NCI-H82 treated with DMSO at 0.1 percent for 48 hours (cell line): ENCODE data around the gene KLF2.
A peak's percentile ranks its signal among the peaks of the same experiment; 100 is the strongest.
"Not testable (repeated sequence)": the region's sequence is repeated elsewhere in the genome, so short reads cannot be mapped to it uniquely, and the experiment has no call there.

Source experiments
- DNase-seq: peaks from one replicate; lab custom pipeline; 2025; ENCODE audit not compliant: unreplicated experiment; lab: John Stamatoyannopoulos, UW

Gene KLF2

DNA sequence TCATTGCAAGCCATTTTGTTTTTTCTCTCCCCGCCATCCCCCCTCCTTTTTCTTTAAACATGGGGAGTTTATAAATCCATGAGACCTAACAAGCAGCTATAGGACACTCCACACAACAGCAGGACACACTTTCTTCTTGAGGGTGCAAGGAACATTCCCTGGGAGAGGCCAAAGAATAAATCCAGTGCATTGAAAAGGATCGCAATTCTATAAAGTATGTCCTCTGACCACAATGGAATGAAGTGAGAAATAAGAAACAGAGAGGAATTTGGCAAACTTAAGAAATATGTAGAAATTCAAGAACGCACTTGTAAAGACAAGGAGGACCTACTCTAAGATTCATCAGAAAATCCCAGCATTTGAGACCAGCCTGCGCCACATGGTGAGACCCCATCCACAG, 11.9 kb downstream of the KLF2 start:
- no peak for DNase-seq

GRCh38 chr19:16337809-16338469, 13.3 kb downstream of the KLF2 start:
- DNase-seq: no peak

DNA sequence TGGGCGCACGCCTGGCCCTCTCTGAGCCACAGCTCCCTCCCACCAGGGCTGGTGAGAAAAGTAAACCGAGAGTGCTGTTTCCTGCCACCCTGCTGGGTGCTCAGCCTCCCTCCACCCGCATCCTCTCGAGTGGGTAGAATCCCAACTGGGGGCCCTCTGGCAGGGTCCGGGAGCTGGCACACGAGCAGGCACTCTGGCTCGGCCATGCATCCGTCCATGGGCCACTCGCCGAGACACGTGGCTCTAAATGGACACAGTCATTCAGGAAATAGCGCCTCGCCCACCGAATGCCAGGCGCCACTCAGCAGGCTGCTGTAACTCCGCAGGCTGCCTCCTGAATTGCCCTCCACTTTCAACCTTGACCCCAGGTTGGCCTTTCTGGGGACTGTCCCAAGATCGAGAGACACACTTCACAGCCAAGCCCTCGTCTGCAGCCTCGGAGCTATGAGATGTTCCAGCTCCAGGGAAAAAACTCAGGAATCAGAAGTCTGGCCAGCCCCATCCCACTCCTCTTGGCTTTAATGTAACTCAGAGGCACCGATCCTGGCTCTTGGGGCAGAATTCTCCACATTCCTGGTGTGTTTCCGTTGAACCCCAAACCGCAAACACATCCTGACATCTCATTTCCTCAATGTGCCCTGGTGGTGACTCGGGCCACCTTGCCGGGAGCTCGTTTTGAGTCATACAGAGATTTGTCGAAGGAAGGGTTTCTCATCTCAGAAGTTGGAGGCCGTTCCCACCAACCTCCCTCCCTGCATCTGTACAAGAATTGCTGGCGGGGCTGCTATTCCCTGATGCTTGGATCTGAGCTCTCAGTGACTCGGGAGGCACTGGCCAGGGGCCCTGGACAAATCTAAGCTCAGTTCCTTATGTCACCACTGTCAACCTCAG, 14.1 kb downstream of the KLF2 start:
- no peak for DNase-seq

DNA sequence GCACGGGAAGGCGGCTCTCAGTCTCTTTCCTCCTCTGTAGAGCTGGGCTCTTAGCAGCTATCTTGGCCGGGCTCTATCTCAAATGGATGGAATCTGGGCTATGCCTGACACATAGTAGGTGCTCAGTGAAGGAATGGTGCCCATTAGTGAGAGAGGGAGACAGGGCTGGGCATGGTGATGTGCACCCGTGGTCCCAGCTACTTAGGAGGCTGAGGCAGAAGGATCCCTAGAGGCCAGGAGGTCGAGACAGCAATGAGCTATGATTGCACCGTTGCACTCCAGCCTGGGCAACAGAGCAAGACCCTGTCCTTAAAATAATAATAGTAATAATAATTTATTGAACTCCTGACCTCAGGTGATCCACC, 14.7 kb downstream of the KLF2 start:
- no peak for DNase-seq

DNA sequence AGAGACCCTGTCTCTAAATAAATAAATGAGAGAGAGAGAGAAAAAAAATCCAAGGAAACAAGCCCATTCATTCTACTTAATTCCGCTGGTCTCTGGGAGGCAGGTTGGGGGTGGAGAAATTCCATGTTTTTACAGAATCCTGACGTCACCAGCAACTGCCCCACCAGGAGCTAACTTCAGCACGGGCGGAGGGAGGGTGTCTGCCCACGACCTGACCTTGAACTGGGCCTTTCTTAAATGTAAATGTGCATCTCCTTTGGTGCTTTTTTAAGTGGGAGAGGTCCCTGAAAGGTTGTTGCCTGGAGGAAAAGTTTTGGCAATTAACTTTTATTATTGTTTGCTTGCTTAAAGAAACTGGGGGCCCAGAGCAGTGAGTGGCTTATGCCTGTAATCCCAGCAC, 15.5 kb downstream of the KLF2 start:
- no peak for DNase-seq

- DNase-seq: no peak
These were observed 16.0 kb downstream of the KLF2 start for GRCh38 chr19:16340654-16341053.

DNA sequence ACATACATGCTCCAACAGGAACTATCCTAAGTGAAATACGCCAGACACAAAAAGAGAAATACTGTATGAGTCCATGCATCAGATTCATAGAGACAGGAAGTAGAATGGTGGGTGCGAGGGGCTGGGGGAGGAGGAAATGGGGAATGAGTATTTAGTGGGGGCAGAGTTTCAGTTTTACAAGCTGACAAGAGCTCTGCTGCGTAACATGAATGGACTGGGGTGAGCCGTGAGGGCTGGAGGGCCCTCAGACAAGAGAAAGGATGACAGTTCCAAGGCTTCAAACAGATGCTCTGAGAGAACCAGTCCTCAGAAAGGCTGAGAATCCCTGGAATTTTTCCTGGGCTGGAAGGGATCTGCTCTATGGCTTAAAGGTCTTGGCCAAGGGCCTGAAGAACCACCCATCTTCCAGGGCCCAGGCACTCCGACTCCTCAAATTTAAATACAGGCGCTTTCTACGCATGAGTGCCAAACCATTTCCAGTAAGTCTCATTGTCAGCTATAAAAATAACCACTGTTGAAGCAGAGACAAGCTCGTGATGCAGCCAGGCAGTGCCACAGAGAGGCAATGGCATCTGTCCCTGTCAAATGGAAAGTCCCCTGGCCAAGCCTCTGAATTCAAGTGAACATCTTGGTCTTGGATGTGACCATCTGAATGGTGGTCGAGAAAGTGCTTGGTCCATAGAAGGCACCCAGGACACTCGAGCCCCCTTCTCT, 17.5 kb downstream of the KLF2 start:
- DNase-seq: no peak

DNA sequence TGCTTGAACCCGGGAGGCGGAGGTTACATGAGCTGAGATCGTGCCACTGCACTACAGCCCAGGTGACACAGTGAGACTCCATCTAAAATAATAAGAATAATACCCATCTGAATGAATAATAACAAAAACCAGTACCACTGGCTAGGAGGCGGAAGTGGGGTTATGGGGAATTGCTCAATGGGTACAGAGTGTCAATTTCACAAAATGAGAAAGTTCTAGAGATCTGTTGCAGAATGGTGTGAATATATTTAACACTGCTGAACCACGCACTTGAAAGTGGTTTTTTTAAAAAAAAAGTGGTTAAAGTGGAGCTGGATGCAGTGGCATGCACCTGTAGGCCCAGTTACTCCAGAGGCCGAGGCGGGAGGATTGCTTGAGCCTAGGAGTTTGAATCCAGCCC, 18.5 kb downstream of the KLF2 start:
- DNase-seq: no peak

DNA sequence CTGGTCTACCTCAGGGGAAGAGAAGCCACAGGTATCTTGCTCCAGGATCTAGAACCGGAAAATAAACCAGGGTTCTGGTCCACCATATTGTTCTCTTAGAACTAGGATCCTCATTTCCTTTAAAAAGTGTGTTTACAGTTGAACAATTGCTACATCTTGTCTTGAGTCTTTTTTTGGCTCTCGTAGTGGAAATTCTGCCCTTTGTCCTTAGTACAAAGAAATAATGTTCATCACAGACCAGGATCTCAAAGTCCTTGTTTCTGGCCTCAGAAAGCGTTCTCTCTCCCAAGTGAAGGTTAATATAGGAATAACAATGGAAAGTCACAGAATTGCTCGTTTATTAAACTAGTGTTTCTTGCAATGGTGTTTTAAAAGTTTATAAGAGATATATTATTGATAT, 20.8 kb downstream of the KLF2 start:
- DNase-seq: no peak

- DNase-seq: not testable (repeated sequence)
These were observed 22.5 kb downstream of the KLF2 start for GRCh38 chr19:16347099-16347498.

- no peak for DNase-seq
These were observed 23.1 kb downstream of the KLF2 start for GRCh38 chr19:16347706-16348105.

GRCh38 chr19:16349551-16350152, 25.0 kb downstream of the KLF2 start:
- no peak for DNase-seq

DNA sequence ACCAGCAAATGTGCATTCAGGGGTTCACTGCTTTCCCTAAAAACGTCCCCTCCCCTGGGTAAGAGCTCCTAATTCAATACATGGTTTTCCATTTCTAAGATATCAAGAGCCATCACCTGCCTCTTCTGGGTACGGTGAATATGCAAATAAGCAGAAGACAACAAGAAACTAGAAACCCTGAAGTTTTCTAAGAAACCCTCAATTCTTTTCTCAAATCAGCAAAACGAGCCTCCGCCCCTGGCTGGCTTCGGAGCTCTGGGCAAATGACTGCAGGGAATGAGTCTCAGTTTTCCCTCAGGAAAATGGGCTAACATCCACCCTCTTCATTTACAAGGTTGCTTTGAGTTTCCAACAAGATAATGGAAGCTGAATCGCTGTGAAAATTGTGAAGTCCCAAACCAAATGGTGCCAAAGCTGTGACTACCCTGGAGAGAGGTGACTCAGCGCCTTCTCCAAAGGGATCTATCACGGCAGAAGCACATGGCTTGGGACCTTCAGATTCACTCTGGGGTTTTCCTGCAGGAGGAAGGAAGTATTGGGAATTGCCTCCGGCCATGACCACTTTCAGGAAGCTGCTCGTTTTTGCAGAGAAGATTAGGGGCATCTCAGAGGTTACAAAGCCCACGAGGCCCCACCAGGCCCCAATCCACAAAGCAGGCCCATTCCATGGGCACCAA, 26.6 kb downstream of the KLF2 start:
- no peak for DNase-seq

DNA sequence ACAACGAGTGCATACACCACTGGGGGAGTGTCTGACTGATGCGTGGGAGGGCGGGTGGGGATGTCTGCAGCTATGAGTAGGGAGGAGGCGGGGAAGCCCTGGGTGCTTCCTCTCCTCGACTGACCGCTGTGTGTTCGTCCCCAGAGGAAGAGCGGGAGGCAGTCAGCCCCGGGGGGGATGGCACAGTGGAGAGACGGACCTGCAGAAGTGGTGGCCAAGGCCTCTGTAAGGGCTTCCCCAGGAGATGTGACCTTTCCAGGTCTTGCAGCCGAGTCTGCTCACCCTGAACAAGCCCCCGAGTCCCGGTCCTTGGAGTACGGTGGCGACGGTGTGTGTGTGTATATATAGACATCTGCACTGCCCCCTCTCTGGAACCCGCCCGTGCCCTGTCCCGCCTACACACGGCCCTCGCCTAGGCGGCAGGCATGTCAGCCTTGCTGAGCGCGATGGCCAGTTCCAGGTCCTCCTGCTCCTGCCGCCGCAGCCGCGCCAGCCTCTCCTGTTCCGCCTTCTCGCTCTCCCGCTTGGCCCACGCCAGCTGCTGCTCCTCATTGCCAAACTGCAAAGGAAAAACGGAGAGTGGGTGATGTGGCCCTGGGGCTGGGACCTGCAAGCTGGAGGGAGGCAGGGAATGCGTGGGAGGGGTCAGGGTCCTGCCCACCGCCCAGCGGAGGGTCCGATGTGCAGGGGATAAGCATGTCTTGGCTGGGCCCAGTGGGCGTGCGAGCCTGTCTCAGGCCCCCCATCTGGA, 30.8 kb downstream of the KLF2 start:
- DNase-seq: no peak

DNA sequence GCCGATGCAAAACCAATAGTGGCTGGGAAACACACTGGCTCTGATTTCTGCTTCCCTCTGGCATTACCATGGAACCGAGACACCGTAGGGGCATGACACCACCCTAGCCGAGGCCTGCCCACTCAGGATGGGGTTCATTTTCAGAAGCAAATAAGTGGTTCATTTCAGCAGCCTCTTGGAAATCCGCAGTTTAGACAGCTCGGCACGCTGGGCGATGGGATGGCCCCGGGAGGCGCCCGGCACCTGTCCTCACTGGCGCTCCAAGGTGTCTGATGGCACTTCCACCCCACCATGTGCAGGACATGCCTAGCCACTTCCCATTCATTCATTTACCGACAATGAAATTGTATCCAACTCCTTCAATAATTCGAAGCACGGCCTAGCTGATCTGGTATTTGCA, 33.8 kb downstream of the KLF2 start:
- no peak for DNase-seq

- DNase-seq: no peak
These were observed 34.4 kb downstream of the KLF2 start for GRCh38 chr19:16359074-16359473.

- no peak for DNase-seq
These were observed 35.3 kb downstream of the KLF2 start for GRCh38 chr19:16359964-16360363.

GRCh38 chr19:16360738-16361137, 36.1 kb downstream of the KLF2 start:
- no peak for DNase-seq

DNA sequence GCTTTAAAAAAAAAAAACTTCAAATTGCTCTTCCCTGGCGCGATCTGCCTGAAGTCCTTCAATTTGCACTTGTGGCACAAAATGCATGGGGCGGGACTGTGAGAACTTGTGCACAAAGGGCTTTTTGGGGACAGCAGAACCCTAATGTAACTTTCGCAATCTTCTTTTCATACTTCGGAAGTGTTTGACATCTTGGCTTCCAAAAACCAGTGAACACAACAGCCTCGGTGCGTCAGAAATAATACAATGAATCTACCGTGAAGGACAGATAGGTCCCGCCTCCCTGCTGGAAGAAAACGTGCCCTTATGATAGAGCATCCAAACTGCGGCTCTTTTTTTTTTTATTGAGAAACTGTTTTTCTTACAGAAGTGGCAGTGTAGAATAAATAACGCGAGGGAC, 36.6 kb downstream of the KLF2 start:
- no peak for DNase-seq

DNA sequence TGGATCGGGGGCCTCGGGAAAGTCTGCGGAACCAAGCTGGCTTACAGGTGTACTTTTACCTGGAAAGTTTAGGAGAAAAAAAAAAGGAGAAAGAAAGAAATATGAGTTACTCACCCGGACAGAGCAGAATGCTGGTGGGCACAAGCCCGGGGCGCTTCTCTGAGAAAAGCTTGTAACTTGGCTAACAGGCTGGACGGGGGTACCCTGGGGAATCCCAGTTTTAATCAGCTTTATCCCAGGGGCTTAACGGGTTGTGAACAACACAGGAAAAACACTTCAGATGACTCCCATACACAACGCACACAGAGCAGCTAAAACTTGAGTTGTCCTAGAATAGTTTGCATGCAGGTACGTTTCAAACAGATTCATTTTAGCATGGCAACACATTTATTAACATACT, 37.3 kb downstream of the KLF2 start:
- peak; percentile 58 for DNase-seq
